ENCODE results near the gene DYNAP.

The DYNAP gene

GRCh38 chr18:54590945-54591344 lies at the start of gene DYNAP:
Gene DYNAP, plus strand, starts transcription at chr18:54591245. Its CDS starts 38 bp downstream, at chr18:54591283.
- DNase-seq = no peak

GRCh38 chr18:54551590-54551989 lies 39.5 kb upstream of the DYNAP start:
- DNase-seq = no peak

GRCh38 chr18:54555286-54555685 lies 35.8 kb upstream of the DYNAP start:
- DNase-seq = no peak

GRCh38 chr18:54555996-54556395 lies 35.0 kb upstream of the DYNAP start:
- DNase-seq = no peak

- no peak for DNase-seq
Measured at GRCh38 chr18:54557958-54558357, 33.1 kb upstream of the DYNAP start.

- no peak for DNase-seq
Measured at GRCh38 chr18:54558609-54559585, 32.1 kb upstream of the DYNAP start.

- no peak for DNase-seq
Measured at GRCh38 chr18:54561706-54562267, 29.3 kb upstream of the DYNAP start.

GRCh38 chr18:54580202-54580729 lies 10.8 kb upstream of the DYNAP start:
- no peak for DNase-seq

GRCh38 chr18:54584065-54584464 lies 7.0 kb upstream of the DYNAP start:
- no peak for DNase-seq

GRCh38 chr18:54585743-54586142 lies 5.3 kb upstream of the DYNAP start:
- no peak for DNase-seq

GRCh38 chr18:54604211-54604610 lies 13.2 kb downstream of the DYNAP start:
- DNase-seq = no peak

GRCh38 chr18:54606835-54607212 lies 15.8 kb downstream of the DYNAP start:
- no peak for DNase-seq

GRCh38 chr18:54607213-54608027 lies 16.4 kb downstream of the DYNAP start:
- DNase-seq = no peak

- no peak for DNase-seq
Measured at GRCh38 chr18:54608028-54608642, 17.1 kb downstream of the DYNAP start.

- DNase-seq = no peak
Measured at GRCh38 chr18:54611816-54612215, 20.8 kb downstream of the DYNAP start.

GRCh38 chr18:54612237-54612636 lies 21.2 kb downstream of the DYNAP start:
- DNase-seq = no peak

GRCh38 chr18:54613174-54613573 lies 22.1 kb downstream of the DYNAP start:
- no peak for DNase-seq

- DNase-seq = no peak
Measured at GRCh38 chr18:54616220-54616848, 25.3 kb downstream of the DYNAP start.

GRCh38 chr18:54622084-54622483 lies 31.0 kb downstream of the DYNAP start:
- no peak for DNase-seq

GRCh38 chr18:54626779-54627178 lies 35.7 kb downstream of the DYNAP start:
- no peak for DNase-seq

GRCh38 chr18:54630963-54631362 lies 39.9 kb downstream of the DYNAP start:
- no peak for DNase-seq

- DNase-seq = no peak
Measured at GRCh38 chr18:54636217-54636616, 45.2 kb downstream of the DYNAP start.
